Gastrocnemius medialis (tissue), 4 donors: ENCODE results near the gene MYL12B.

ENCODE experiments used
- CTCF ChIP-seq, 5 experiments: fragments of 450-650 bp in 3 of 5; fragments of 200-600 bp in 2 of 5; sonication (generic) in 2 of 5; IDR thresholded peaks in 4 of 5; conservative IDR thresholded peaks in 1 of 5; 1 replicate in 4 of 5; 2 replicates in 1 of 5; pipeline ENCODE4 v1.5.1; 2016 to 2019; ENCODE audit warnings: antibody characterized with exemption in 5 of 5, mild to moderate bottlenecking in 3 of 5, moderate library complexity in 3 of 5
- POLR2A ChIP-seq, 2 donors: fragments of 450-650 bp; IDR thresholded peaks; one replicate each; pipeline ENCODE4 v1.6.1; 2017; ENCODE audit warnings: antibody characterized with exemption in 2 of 2, mild to moderate bottlenecking in 2 of 2, moderate library complexity in 2 of 2

GRCh38 chr18:3251249-3251962, 10.5 kb upstream of the MYL12B start:
- TF ChIP-seq POLR2A (IDR thresholded peaks at IDR 0.05): no peak
- no peak for TF ChIP-seq CTCF (IDR thresholded peaks at IDR 0.05 in 4 of 5, conservative IDR thresholded peaks at IDR 0.05 in 1 of 5)
